Parathyroid adenoma (tissue), 2 donors: ENCODE data around the gene MSL2.
A peak's percentile ranks its signal among the peaks of the same experiment; 100 is the strongest.

ENCODE experiments used
- H2AFZ ChIP-seq: fragments of 300-600 bp; sonication (generic); one replicate; pipeline ENCODE4 v1.7.0; 2017; ENCODE audit warnings: antibody characterized with exemption, mild to moderate bottlenecking
- H3K27ac ChIP-seq: fragments of 300-600 bp; sonication (generic); one replicate; pipeline ENCODE4 v1.7.0; 2017
- H3K27me3 ChIP-seq: fragments of 300-600 bp; sonication (generic); one replicate; pipeline ENCODE4 v1.7.0; 2017; ENCODE audit warnings: low read length; ENCODE audit not compliant: control insufficient read depth, insufficient read depth
- H3K36me3 ChIP-seq: fragments of 300-600 bp; sonication (generic); one replicate; pipeline ENCODE4 v1.7.0; 2017; ENCODE audit warnings: low read length; ENCODE audit not compliant: control insufficient read depth, insufficient read depth
- H3K4me1 ChIP-seq: fragments of 300-600 bp; sonication (generic); one replicate; pipeline ENCODE4 v1.7.0; 2017; ENCODE audit warnings: control low read depth
- H3K4me2 ChIP-seq: fragments of 300-600 bp; sonication (generic); one replicate; pipeline ENCODE4 v1.7.0; 2017; ENCODE audit warnings: low read length
- H3K4me3 ChIP-seq: fragments of 300-600 bp; sonication (generic); one replicate; pipeline ENCODE4 v1.7.0; 2017; ENCODE audit warnings: low read depth, low read length
- H3K79me2 ChIP-seq: fragments of 300-600 bp; sonication (generic); one replicate; pipeline ENCODE4 v1.7.0; 2017; ENCODE audit warnings: control low read depth
- H3K9ac ChIP-seq: fragments of 300-600 bp; sonication (generic); one replicate; pipeline ENCODE4 v1.7.0; 2017; ENCODE audit warnings: mild to moderate bottlenecking
- H3K9me3 ChIP-seq: fragments of 300-600 bp; sonication (generic); one replicate; pipeline ENCODE4 v1.7.0; 2017; ENCODE audit warnings: low read length; ENCODE audit not compliant: control insufficient read depth
- CTCF ChIP-seq: fragments of 300-600 bp; sonication (generic); IDR thresholded peaks from one replicate; pipeline ENCODE4 v1.7.0; 2017; ENCODE audit warnings: antibody characterized with exemption, mild to moderate bottlenecking
- donor health status: primary hyperparathyroidism.

The MSL2 gene

GRCh38 chr3:136196401-136197158, 445 bp upstream of the MSL2 start:
- no peaks in the 10 kb centered on the region for H3K36me3 ChIP-seq
- peak overlapping the region; percentile 93 for H3K27ac ChIP-seq
- peak overlapping the region; percentile 63 for H3K4me2 ChIP-seq
- peak overlapping the region; percentile 80 for H3K4me3 ChIP-seq
- peak overlapping the region; percentile 99 for H2AFZ ChIP-seq
- TF ChIP-seq CTCF = no peak
- no peaks in the 10 kb centered on the region for H3K9me3 ChIP-seq
- peaks cover 31% of the 10 kb centered on the region for H3K79me2 ChIP-seq
- peaks cover 15% of the 10 kb centered on the region for H3K4me1 ChIP-seq
- no peaks in the 10 kb centered on the region for H3K27me3 ChIP-seq
- peak overlapping the region; percentile 77 for H3K9ac ChIP-seq

- H3K79me2 ChIP-seq = peaks cover 42% of the 10 kb centered on the region
- no peak for TF ChIP-seq CTCF
- no peaks in the 10 kb centered on the region for H3K36me3 ChIP-seq
- peak overlapping the region; percentile 99 for H2AFZ ChIP-seq
- H3K27ac ChIP-seq = peak overlapping the region; percentile 93
- H3K9ac ChIP-seq = peak overlapping the region; percentile 81
- H3K4me1 ChIP-seq = peaks cover 22% of the 10 kb centered on the region
- peak overlapping the region; percentile 81 for H3K4me2 ChIP-seq
- peak overlapping the region; percentile 80 for H3K4me3 ChIP-seq
- H3K27me3 ChIP-seq = no peaks in the 10 kb centered on the region
- H3K9me3 ChIP-seq = no peaks in the 10 kb centered on the region
These were observed 674 bp downstream of the MSL2 start for GRCh38 chr3:136195258-136196063.

GRCh38 chr3:136194409-136195257, 1.5 kb downstream of the MSL2 start:
- Histone ChIP-seq H3K27ac (peak overlapping the region; percentile 93), H3K79me2 (peaks cover 50% of the 10 kb centered on the region), H3K27me3 (no peaks in the 10 kb centered on the region), H2AFZ (peak overlapping the region; percentile 87), H3K4me3 (peak overlapping the region; percentile 80), H3K9ac (peak overlapping the region; percentile 50), H3K9me3 (no peaks in the 10 kb centered on the region), H3K4me2 (peak overlapping the region; percentile 81), H3K4me1 (peaks cover 22% of the 10 kb centered on the region), H3K36me3 (no peaks in the 10 kb centered on the region)
- no peak for TF ChIP-seq CTCF

GRCh38 chr3:136193278-136194054, 2.7 kb downstream of the MSL2 start:
- Histone ChIP-seq H3K4me1 (peaks cover 22% of the 10 kb centered on the region), H3K9ac (no peak overlapping the region)

More at GRCh38 chr3:136193278-136194054, 2.7 kb downstream of the MSL2 start:
- H3K4me3 ChIP-seq = peak overlapping the region; percentile 80
- no peak overlapping the region for H2AFZ ChIP-seq
- H3K36me3 ChIP-seq = no peaks in the 10 kb centered on the region
- H3K9me3 ChIP-seq = no peaks in the 10 kb centered on the region
- no peak for TF ChIP-seq CTCF
- H3K79me2 ChIP-seq = peaks cover 59% of the 10 kb centered on the region
- H3K27me3 ChIP-seq = no peaks in the 10 kb centered on the region
- H3K4me2 ChIP-seq = peak overlapping the region; percentile 81
- H3K27ac ChIP-seq = peak overlapping the region; percentile 2
